Measurements from ENCODE around the gene ASCC3.
A peak's percentile ranks its signal among the peaks of the same experiment; 100 is the strongest.

- TF ChIP-seq CTCF (IDR thresholded peaks at IDR 0.05) = peak; percentile 85
- no peak for TF ChIP-seq ZFX (IDR thresholded peaks at IDR 0.05; ENCODE audit: borderline replicate concordance)
Measured at GRCh38 chr6:100664274-100665040, 216.7 kb downstream of the ASCC3 start.

Measured in 22Rv1 (cell line).